VCaP (cell line): ENCODE results near the gene KRT1.

Source experiments
- H3K27ac ChIP-seq: fragments of 450-650 bp; 2 replicates; pipeline ENCODE4 v1.5.1; 2017
- TF ChIP-seq, protein P1 (sequence below): fragments of 450-650 bp; conservative IDR thresholded peaks from 2 replicates; pipeline ENCODE4 v1.5.1; 2017; ENCODE audit warnings: mild to moderate bottlenecking, moderate library complexity

The KRT1 gene

DNA sequence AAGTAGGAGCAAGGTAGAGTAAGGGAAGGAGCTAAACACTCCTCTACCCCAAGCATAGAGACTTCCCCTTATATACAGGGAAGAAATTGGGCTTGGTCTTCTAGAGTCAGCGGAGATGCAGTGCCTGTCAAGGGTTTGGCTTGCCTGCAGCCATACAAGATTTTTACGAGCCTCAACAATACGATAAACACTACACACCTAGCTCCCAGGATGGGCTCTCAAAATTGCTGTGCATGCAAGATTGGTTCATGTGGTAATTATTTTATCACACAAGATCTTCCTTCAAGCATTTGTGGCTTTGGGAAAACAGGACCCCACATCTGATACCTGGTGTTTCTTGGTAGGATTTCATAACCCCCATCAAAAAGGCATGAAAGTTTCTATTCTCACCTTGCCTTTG is at the start of gene KRT1:
KRT1 (minus strand) TSS at position 45 of the 400 bp plus-strand sequence. CDS start 59 bp downstream, outside the sequence.
- H3K27ac ChIP-seq, result no peak within 1 kb of the TSS
- TF ChIP-seq, protein P1, sequence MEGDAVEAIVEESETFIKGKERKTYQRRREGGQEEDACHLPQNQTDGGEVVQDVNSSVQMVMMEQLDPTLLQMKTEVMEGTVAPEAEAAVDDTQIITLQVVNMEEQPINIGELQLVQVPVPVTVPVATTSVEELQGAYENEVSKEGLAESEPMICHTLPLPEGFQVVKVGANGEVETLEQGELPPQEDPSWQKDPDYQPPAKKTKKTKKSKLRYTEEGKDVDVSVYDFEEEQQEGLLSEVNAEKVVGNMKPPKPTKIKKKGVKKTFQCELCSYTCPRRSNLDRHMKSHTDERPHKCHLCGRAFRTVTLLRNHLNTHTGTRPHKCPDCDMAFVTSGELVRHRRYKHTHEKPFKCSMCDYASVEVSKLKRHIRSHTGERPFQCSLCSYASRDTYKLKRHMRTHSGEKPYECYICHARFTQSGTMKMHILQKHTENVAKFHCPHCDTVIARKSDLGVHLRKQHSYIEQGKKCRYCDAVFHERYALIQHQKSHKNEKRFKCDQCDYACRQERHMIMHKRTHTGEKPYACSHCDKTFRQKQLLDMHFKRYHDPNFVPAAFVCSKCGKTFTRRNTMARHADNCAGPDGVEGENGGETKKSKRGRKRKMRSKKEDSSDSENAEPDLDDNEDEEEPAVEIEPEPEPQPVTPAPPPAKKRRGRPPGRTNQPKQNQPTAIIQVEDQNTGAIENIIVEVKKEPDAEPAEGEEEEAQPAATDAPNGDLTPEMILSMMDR, result no peak

DNA sequence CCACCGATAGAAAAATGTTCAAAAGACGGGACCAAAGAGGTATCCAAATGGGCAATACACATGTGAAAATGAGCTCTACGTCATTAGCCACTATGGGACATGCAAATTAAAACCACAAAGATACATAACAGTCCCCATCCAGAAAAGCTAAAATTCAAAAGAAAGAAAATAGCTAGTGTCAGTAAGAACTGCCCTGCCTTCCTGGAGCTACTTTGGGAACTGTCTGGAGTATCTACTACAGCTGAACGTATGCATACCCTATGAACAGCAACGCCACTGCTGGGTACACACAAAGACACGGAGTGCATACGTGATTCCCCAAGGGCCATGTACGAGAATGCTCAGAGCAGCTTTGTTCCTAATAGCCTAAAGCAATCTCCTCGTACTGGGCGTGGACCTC is 48.9 kb upstream of the KRT1 start:
- TF ChIP-seq, protein P1, result no peak

DNA sequence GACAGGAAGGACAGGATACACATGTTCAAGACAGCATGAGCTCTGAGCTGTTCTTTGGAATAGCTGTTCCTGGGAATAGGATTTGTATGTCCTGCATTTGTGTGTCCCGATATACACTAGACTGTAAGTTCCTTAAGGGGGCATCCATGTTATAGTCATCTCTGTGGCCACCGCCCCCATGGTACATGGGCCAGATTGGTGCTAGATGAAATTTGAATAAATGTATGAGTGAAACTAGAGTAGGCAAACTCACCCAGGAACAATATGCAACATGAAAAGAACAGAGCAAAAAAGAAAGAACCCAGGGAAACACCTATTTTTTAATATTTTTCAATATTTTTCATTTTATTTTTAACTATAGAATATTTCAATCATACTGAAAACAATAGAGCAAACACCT is 48.2 kb upstream of the KRT1 start:
- TF ChIP-seq, protein P1, result no peak

More for the DNA sequence above, 48.9 kb upstream of the KRT1 start:
- no peak overlapping the region for H3K27ac ChIP-seq

GRCh38 chr12:52727037-52727436 is 46.8 kb upstream of the KRT1 start:
- TF ChIP-seq, protein P1, result no peak
- no peak overlapping the region for H3K27ac ChIP-seq

More for the DNA sequence above, 48.2 kb upstream of the KRT1 start:
- no peak overlapping the region for H3K27ac ChIP-seq

DNA sequence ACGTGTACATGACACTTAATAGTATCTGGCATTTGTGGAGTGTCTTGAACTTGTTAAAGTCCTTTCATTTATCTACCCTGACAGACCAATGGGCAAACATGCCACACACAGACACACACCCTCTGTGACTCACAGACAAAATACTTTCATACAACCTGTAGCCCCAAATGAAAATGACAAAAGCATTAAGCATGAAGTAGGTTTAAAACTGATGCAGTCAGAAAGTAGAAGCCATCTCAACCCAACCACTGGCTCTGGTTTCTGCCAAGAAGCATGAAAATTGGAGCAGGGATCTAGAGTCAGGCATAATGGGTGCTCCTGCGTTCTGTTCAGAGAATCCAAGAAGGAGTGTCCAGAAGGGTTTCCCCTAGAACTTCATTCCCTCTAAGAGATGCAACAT is 46.2 kb upstream of the KRT1 start:
- TF ChIP-seq, protein P1, result no peak
- no peak overlapping the region for H3K27ac ChIP-seq

DNA sequence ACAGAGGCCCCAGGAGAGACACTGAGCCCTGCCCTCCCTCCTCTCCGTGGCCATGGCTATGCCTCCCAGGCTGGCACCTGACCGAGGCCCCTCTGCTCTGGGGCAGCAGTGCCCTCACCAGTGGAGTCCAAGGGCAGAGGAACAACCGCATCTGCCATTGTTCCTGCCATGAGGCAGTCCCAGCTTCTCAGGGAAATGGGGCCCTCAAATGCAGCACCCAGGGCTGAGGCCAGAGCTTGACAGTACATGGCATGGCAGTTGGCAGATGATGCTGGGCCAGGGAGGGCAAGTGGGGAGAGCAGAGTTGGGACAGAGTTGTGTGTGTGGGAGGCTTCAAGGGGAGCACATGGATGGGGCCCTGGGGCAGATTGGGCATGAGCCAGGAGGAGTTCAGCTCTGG is 44.2 kb upstream of the KRT1 start:
- TF ChIP-seq, protein P1, result no peak
- no peak overlapping the region for H3K27ac ChIP-seq

DNA sequence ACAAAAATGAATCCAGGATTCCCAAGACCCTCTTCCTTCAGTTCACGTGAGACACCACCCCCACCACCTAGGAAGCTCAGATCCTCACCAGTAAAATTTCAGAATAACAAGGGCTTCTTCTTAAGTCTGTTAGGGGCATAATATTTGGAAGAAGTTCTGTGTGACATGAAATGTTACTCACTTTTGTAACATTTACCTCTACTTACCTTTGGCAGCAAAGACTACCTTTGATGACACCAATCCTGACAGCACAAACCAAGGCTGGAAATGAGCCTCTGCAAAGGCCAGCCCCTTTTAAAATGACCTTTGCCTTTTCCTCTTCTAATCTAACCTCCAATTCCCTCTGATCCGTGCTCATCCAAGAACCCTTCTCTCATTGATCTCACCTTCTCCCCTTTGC is 42.5 kb upstream of the KRT1 start:
- TF ChIP-seq, protein P1, result no peak
- H3K27ac ChIP-seq, result no peak overlapping the region
